NOMO-1 treated with DMSO at 0.1 percent for 48 hours (cell line): ENCODE data around the gene APOA5.

Source experiments
- DNase-seq: peaks from one replicate; lab custom pipeline; 2025; ENCODE audit not compliant: unreplicated experiment; lab: John Stamatoyannopoulos, UW

Gene APOA5

GRCh38 chr11:116797816-116798215, 6.1 kb upstream of the APOA5 start:
- no peak for DNase-seq

DNA sequence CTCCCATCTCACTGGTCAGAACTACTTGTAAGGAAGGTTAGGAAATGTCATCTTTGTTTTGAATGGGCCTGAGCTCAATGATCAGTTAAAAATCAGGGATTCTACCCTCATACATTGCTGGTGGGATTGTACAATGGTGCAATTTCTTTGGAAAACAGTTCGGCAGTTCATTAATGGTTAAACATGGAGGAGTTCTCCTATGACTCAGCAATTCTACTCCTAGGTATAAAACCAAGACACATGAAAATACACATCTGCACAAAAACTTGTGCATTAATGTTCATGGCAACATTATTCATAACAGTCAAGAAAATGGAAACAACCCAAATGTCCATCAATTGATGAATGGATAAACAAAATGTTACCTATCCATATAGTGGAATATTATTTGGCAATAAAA, 4.9 kb upstream of the APOA5 start:
- DNase-seq, result no peak

DNA sequence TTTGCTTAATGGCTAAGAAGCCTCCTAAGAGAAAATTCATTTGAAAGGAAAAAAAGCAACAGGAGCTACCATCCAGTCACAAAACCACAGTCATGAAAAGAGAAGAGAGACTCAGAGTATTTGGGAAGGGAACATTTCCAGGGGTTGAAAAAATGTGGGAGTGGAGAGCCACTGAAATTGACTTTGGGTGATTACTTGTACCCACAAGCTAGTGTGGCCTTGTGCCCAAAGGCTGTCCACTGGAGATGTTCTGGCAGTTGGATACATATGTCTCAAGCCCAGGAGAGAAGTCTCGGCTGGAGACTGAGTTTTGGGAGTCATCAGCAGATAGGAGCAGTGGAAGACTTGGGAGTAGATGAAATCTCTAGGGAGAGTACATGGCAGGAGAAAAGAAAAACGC, 3.2 kb upstream of the APOA5 start:
- DNase-seq, result no peak

GRCh38 chr11:116793772-116794097, 2.1 kb upstream of the APOA5 start:
- no peak for DNase-seq

- DNase-seq, result no peak
Observed at GRCh38 chr11:116792869-116793771, 1.4 kb upstream of the APOA5 start.

- no peak for DNase-seq
Observed at GRCh38 chr11:116792144-116792868, 627 bp upstream of the APOA5 start.

GRCh38 chr11:116791002-116791812, 472 bp downstream of the APOA5 start:
- peak; percentile 50 for DNase-seq

DNA sequence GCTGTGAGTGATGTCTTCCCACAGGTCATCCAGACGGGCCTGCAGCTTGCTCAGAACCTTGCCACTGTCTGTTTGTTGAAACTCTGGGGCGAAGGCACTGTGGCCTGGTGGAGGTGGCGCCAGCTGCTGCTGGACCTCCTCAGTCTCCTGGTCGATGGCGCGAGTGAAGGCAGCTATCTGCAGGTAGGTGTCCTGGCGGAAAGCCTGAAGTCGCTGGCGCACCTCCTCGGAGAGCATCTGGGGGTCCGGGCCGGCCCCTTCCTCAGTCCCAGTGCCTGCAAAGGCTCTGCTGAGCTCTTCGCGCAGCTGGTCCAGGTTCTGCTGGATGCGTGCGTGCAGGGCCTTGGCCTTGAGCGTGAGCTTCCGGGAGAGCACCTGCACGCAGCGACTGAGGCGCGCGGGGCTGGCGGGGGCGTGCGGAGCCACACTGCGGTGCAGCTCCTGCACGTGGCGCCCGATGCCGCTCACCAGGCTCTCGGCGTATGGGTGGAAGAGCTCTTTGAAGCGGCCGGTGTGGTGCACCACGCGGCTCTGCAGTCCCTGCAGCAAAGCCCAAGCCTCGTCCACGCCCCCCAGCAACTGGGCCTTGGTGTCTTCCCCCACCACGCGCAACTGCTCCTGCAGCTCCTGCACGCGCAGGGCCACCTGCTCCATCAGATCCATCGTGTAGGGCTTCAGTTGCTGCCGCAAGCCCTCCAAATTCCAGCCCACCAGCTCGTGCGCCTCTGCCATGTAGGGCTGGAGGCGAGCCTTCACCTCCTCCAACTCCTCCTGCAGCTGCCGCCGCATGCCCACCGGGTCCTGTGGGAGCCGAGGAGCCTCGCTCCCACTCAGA, 1.3 kb downstream of the APOA5 start:
- no peak for DNase-seq

DNA sequence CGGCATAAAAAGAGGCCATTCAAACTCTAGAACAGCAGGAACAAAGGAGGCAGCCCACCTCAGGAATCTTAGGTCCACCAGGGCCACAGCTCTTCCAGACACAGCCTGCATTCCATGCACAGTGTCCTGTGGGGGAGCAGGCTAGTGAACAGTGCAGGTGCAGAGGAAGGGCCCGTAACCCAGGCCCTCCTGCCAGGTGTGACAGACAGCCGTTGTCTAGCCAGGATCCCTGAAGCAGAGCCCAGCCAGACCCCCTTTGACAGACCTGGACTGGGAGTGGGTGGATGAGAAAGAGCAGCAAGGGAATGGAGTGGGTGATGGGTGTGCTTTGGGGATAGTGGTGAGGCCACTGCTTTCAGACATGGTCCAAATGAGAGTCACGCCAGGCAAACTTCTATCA, 2.7 kb downstream of the APOA5 start:
- DNase-seq, result no peak

GRCh38 chr11:116788534-116788933, 3.1 kb downstream of the APOA5 start:
- DNase-seq, result no peak

DNA sequence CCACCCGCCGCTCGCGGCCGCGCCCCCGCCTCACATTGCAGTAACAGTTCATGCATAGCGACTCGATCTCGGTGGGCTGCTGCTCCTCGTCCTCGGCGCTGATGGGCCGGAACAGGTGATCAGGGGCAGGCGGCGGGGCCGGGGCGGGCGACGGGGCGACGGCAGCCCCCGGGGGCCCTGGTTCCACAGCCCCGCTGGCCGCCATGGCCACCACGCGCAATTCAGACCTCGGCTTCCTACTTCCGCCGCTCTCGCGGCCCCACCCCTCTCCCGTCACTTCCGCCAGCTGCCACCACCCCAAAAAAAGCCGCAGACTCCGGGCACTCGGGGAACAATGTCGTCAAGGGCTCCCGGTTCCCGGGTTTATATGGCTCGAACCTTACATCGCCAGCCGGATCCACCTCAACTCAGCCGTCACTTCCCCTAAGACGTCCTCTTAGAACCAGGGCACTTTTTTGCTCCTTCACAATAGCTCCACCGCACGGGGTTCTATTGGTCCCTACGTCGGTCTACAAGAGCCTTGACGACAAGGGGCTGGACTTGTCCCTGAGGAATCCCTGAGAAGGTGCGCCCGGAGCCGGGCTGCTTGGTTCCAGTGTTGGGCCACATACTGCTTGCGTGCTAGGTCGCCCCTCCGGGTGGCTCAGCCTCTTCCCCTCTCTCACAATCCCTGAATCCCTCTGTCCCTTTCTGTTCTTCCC, 3.7 kb downstream of the APOA5 start, which contains the start of gene ZPR1:
Gene ZPR1, minus strand, starts transcription at position 238 of the 701 bp plus-strand sequence. Its CDS starts 33 bp downstream, at position 205.
- DNase-seq, result peak; percentile 70

DNA sequence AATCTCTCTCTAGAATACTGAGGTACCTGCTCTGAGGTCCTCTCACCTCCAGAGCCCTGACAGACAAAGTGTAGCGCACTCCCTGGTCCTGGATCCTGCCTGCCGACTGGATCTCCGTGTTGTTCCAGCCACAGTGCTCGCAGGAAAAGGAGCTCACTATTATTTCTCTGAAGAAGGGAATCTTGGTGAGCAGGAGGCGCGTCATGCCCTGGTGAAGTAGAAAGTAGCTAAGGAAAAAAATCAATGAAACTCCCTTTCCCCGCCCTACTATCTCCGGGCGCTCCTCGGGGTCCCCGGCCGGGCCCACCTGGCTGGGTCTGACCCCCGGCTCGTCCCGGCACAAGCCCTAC, 4.3 kb downstream of the APOA5 start:
- no peak for DNase-seq

GRCh38 chr11:116786966-116787365, 4.7 kb downstream of the APOA5 start:
- DNase-seq, result no peak

- no peak for DNase-seq
Observed at GRCh38 chr11:116786326-116786725, 5.4 kb downstream of the APOA5 start.

GRCh38 chr11:116782728-116783127, 9.0 kb downstream of the APOA5 start:
- DNase-seq, result no peak

DNA sequence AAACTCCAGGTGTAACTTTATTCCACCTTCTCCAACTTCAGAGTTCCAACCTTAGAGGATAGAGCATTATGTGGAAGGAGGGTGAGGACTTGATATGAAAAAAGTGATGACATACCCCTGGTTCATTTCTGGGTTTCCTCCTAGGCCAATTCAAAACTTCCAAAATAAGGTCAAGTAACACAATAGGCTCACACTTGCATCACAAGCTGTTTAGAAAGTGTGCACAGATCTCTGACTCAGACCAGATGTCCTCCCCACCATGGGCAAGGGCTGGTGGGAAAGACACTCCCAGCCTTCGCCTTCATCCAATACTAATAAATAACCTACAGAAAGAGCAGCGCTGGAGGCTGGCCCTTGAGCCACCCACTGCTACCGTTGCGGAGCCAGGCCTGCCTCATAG, 13.1 kb downstream of the APOA5 start:
- DNase-seq, result no peak

- no peak for DNase-seq
Observed at GRCh38 chr11:116777056-116777455, 14.6 kb downstream of the APOA5 start.

DNA sequence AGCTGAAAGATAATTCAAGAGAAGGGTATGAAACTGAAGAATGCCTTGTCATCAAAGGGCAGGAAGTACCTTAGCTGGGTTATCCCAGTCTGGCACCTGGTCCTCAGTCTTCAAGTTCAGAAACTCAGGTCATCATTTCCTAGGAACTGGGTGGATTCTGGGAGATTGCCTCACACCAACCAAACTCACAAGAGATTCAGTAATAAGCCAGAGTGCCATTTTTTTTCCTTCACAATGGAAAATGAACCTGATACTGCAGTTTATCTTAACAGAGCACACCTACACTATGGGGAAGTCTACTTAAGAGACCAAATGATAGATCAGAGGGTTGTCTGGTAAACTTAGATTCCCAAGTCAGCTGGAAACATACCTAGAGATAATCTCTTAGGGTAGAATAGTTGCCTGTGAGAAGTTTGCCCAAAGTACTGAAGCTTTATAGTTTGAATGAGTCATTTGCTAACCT, 15.1 kb downstream of the APOA5 start:
- DNase-seq, result no peak

DNA sequence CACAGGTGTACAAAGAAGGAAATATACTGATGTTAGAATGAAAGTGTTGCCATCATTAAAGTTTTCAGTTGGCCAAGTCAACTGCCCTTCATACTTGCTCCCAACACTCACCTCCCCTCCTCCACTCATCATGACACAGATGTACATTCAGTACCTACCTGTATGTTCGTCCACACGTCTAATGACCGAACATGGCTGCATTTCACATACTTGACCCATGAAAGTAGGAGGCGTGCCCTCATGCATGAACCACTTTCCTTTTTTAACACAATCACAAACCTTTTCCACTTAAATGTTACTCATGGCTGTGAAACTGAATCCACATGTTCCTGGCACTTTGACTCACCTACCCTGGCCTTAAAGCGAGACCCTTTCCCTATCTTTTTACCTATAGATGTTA, 15.7 kb downstream of the APOA5 start:
- DNase-seq, result no peak

DNA sequence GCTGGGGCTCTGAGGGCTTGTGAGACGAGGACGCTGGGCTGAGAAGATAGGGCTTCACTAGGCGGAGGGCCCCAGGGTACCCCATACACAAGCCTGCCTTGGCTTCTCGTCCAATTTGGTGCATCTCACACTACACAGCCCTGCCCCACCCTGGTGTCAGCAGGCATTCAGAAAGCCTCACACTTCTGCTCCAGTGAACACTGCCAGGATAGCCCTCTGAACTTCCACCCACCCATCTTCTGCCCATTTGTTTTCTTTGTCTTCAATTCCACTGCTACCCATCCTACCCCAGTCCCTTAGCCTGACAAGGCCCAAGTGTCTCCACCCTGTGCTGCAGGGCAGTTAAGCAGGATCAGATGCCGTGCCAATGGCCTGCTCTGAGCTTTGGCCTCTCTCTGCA, 17.0 kb downstream of the APOA5 start:
- DNase-seq, result no peak
